WTC11 (cell line): ENCODE measurements around the gene RHOBTB1.

ENCODE experiments used
- ATF1 ChIP-seq: sonication (generic); formaldehyde crosslinking; IDR thresholded peaks from 2 replicates; pipeline ENCODE4 v1.8.1; 2023; ENCODE audit warnings: mild to moderate bottlenecking, moderate library complexity, missing genetic modification reagents
- CTCF ChIP-seq: fragments of 200-600 bp; IDR thresholded peaks from 2 replicates; pipeline ENCODE4 v1.8.0; 2022; ENCODE audit warnings: antibody characterized with exemption
- E2F1 ChIP-seq: sonication (generic); formaldehyde crosslinking; IDR thresholded peaks from 2 replicates; pipeline ENCODE4 v1.8.0; 2022; ENCODE audit warnings: mild to moderate bottlenecking, missing genetic modification reagents
- ESRRA ChIP-seq: sonication (generic); formaldehyde crosslinking; IDR thresholded peaks from 2 replicates; pipeline ENCODE4 v1.8.1; 2022; ENCODE audit warnings: mild to moderate bottlenecking, missing genetic modification reagents, borderline replicate concordance
- GTF2I ChIP-seq: fragments of 250-450 bp; sonication (Bioruptor Pico); conservative IDR thresholded peaks from 2 replicates; pipeline ENCODE4 v1.4.0; 2021; ENCODE audit warnings: mild to moderate bottlenecking
- JUN ChIP-seq: sonication (generic); formaldehyde crosslinking; IDR thresholded peaks from 2 replicates; pipeline ENCODE4 v1.8.0; 2023; ENCODE audit warnings: mild to moderate bottlenecking, missing genetic modification reagents
- MAX ChIP-seq: sonication (generic); formaldehyde crosslinking; IDR thresholded peaks from 2 replicates; pipeline ENCODE4 v1.8.0; 2022; ENCODE audit warnings: mild to moderate bottlenecking, missing genetic modification reagents
- NR1H2 ChIP-seq: sonication (generic); formaldehyde crosslinking; IDR thresholded peaks from 2 replicates; pipeline ENCODE4 v1.9.0; 2021; ENCODE audit warnings: mild to moderate bottlenecking, moderate library complexity, missing genetic modification reagents
- SP1 ChIP-seq: sonication (generic); formaldehyde crosslinking; conservative IDR thresholded peaks from 2 replicates; pipeline ENCODE4 v1.8.1; 2022; ENCODE audit warnings: missing genetic modification reagents
- USF2 ChIP-seq: sonication (generic); formaldehyde crosslinking; IDR thresholded peaks from 2 replicates; pipeline ENCODE4 v1.8.1; 2023; ENCODE audit warnings: mild to moderate bottlenecking, missing genetic modification reagents, moderate library complexity
- ZNF121 ChIP-seq: sonication (generic); formaldehyde crosslinking; IDR thresholded peaks from 2 replicates; pipeline ENCODE4 v1.8.0; 2023; ENCODE audit warnings: missing genetic modification reagents
- ZNF281 ChIP-seq: sonication (generic); formaldehyde crosslinking; IDR thresholded peaks from 2 replicates; pipeline ENCODE4 v1.8.0; 2023; ENCODE audit warnings: mild to moderate bottlenecking, missing genetic modification reagents

- TF ChIP-seq SP1 (CRISPR knock-in tag) (no peak), ATF1 (no peak), CTCF (no peak), MAX (no peak), USF2 (CRISPR knock-in tag) (no peak), JUN (CRISPR knock-in tag) (no peak), GTF2I (no peak), E2F1 (no peak), ZNF121 (CRISPR knock-in tag) (no peak), ZNF281 (CRISPR knock-in tag) (no peak), ESRRA (no peak), NR1H2 (no peak)
These were observed 80.2 kb downstream of the RHOBTB1 start for GRCh38 chr10:60863796-60864195.
